Activated T-cell treated with anti-CD3 and anti-CD28 coated beads for 48 hours (primary cell): Measurements from ENCODE around the gene NTRK2.

Experiments used
- DNase-seq: peaks from one replicate; pipeline ENCODE4 v3.0.0-alpha.2; 2020; ENCODE audit warnings: low read depth

The NTRK2 gene

DNA sequence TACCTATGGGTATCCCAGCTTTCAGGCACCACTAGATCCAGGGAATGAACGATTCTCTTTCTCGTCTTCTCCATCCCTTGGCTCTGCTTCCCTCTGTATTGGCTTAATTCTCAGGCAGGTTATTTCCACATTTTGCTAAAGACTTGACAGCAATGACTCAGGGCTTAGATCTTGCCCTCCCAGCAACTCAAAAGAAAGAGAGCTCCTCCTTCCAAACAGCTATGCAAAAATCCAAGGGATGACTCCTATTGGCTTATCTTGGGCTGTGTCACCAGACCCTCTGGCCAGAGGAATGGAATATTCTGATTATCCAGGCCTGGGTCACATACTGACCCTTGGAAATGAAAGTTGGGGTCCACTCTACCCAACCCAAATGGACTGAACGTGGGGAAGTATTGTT lies 270.2 kb downstream of the NTRK2 start:
- no peak for DNase-seq

DNA sequence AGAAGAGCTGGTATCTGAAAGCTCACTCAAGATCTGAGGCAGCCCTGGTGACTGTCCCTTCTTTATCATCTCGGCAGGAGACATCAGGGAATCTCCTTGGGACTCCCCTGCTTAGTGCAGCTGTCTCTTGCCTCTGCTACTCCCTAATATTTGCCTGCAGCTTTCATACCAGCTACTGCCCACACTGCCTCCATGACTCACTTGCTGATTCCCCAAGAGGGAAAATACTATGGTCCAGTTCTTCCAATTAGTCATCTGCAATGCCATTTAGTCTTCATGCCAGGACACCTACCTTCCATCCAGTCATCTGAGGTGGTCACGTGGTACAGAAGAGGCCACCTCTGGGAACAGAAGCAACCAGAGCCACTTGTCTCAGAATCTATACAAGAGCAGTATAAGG lies 270.8 kb downstream of the NTRK2 start:
- DNase-seq = no peak

DNA sequence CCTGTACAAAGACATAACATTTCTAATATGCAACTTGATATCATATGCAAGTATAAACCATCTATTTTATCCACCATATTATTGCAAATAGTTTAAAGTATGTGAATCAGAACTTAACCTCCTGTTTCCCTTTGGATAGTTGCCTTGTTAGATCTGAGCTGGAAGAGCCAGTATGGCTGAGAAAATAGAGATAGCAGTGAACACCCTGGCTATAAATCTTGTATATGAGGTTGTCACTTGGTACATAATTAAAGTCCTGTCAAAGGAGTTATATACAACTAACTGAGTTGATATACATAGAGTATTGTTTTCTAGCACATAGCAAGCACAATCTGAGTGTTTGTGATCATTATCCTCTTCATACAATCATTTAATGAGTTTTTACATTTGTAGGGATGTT lies 272.3 kb downstream of the NTRK2 start:
- DNase-seq = no peak

DNA sequence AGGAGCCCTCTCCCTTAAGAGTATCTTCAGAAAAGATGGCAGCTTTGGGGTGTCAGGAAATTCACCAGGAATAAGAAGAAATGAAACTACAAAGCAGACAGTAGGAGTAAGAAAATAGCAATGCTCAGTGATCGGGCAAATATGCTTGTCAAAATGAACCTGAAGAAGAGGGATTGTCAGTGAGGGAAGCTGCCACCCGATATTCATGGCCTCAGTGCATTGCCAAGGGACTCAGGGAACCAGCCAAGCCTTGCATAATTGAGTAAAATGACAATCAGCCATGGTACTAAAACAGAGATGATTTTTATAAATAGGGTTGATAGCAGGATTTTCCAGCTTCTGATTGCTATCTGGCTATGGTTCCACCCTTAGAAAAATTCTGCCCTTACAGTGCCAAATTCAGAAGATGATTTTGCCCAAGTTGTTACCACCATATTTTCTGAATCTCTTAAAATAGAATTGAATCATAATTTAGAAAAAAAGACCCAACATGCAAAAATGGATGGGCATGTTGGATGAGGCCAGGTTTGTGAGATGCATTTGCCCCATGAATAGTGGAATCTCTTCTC lies 274.0 kb downstream of the NTRK2 start:
- no peak for DNase-seq

DNA sequence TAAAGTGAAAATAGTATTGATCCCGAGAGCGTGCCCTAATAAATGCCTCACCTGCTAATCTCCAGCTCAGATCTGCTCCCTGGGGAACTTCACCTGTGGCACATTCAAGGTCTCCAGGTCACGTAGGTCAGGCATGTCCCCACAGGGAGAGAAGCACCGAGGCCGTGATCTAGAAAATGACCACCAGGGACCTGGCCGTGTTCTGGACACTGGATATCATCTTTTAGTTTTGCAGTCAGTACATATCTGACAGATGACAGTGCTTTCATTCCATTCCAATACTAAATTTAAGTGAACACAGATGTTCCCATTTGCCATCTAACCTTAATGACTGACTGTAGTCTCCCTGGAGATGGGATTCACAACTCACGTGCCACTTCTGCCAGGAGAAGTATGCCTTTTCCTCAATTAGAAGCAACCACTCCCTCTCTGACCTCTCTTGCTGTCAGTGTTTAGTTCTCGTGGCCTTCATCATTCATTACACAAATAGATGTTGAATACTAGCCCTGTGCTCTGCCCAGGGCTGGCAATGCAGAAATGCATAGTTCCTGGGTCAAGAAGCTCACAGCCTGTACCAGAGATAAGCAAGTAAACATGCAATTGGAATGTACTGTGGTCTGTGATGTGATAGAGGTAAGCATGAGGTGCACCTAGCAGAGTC lies 276.5 kb downstream of the NTRK2 start:
- no peak for DNase-seq

DNA sequence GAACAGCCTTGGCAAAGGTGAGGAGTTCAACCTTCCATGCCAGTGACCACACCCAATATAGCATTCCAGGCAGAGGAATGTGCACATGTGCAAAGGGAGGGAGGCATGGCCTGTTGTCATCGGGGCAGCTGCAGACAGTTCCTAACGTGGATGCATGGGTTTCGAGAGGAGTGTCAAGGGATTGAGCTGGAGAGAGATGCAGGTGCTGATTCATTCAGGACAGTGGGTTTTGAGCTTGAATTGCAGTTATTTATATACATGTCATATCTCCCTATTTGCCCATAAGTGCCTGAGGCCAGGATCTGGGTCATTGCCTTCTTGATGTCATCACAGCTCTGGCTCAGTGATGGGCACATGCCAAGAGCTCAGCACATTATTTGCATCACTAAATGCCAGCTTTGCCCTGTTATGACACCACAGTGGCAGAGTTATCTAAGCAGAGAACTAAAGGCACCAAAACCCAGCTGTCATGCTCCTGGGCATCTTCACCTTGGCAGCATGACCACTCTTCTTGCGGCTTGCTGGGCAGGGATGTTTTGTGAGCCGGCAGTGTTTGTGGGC lies 278.0 kb downstream of the NTRK2 start:
- no peak for DNase-seq

DNA sequence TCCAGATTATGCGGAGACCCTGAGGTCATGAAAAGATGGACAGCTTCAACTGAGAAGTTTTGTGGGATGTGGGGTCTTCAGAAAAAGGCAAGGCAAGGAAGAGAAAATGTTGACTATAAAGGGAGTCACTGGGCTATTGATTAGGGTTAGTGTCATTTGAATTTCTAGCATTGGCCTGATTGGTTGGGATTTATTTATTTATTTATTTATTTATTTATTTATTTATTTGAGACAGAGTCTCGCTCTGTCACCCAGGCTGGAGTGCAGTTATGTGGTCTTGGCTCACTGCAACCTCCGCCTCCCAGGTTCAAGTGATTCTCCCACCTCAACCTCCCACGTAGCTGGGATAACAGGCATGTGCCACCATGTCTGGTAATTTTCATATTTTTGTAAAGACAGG lies 279.7 kb downstream of the NTRK2 start:
- DNase-seq = no peak

DNA sequence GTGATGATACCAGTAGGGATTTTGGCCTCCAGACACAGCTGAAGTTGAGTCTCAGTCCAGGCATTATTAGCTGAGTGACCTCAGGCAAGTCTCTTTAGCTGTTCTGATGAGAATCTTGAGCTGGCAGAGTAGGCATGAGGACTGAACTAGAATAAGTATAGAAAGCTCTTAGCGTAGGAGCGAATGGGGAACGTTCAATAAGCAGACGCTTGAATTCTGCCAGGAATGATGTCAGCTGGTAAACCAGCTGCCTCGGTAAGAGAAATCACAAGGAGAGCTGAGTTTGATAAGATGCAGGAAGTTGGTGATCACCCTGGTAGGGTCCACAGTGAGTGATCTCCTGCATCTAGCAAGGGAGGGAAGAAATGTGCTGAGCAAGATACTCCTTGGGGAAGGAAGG lies 280.4 kb downstream of the NTRK2 start:
- no peak for DNase-seq

DNA sequence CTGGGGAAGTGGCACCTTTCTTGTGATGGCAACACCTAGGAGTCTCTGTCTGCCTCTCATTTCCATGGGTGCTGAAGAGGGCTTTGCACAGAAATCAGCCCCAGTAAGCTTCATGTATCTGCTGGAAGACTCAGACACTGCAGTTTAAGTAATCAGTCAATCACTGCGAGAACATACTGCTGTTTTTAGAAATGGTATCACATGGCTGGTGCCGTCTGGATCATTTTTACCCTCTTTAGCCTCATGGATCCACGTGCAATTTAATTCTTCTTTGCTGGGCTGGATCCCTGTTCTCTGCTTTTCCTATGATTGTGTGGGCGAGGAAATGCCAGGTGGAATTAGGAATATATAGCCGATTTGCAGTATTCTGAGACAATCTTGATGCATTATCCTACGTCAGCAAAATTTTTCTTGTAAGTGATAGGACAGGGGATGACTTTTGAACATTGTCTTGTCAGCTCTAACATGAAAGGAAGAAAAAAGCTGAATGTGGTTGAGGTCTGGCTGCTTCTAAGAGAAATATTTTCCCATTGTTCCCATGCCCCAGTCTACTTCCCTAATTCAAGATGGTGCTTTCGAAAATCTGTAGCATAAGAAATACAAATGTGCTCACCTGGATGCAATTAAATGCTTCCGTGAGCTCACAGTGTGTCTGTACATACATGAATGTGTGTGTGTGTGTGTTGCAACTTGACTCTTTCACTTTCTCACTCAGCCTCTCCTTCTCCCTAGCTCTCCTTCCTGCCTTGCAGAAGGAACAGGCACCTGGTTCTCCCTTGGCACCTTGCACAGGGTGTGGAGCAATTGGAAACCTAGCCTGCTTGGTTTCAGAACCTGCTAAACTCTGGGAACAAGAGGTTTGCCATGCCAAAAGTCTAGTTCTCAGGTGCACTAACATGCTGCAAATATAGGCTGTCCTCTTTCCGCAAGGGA lies 281.6 kb downstream of the NTRK2 start:
- no peak for DNase-seq

DNA sequence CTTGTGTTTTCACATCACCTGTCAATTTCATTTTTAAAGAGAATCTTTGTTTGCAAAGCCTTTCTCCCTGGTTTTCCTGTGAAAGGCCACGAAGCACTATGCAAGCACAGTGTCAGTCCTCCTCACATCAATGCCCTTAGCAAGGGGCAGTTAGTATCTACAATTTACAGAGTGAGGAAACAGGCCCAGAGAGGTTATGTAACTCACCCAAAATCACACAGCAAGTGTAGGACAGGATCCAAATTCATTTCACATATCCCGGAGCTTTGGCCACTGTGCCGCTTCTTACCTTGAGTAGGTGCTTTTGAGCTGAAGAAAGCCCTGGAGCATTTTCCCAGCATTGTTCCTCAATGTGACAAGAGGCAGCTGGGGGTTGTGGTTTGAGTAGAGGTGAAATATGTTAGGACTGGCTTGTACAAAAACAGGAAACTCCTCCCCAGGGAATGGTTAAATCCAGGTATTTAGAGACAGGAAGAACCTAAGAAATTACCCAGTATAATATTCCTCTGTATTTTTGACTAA lies 283.8 kb downstream of the NTRK2 start:
- DNase-seq = no peak

DNA sequence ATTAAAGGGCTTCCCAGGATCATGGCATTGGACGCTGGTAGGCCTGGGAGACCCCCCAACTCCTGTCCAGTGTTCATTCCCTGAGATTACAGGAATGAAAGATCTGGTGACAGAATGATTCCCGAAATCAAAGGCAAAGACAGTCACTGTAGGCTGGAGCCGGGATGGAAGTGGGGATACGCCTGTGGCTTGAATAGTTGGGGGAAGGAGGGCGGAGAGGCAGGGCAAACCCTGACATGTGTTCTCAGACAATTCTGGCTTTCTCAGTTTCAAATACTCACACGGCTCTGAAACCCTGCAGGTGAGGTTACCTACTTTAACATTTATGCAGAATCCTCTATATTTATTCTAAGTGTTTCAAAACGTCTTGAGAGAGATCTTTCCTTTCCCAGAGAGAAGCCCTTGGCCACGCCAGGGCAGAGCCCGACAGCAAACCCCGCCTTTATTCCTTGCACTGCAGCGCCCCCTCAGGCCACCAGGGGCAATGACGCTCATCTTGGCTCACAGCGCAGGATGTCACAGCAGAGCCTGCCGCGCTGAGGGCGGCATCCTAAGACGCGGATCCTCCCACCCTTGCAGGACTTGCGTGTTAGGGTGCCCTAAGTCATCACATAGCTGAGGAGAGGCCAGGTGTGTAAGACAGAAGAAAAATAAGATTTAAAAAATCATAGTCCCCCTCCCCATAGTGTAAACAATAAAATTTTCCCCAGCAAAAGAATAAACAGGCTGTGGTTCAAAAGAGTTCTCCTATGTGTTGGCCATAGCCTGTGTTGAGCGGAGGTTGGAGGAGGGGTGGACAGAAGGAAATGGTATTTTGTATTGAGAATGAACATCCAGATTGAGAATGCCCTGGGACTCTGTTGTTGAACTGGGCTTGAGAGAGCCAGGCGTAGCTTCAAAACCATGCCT lies 284.5 kb downstream of the NTRK2 start:
- peak; percentile 59 for DNase-seq

DNA sequence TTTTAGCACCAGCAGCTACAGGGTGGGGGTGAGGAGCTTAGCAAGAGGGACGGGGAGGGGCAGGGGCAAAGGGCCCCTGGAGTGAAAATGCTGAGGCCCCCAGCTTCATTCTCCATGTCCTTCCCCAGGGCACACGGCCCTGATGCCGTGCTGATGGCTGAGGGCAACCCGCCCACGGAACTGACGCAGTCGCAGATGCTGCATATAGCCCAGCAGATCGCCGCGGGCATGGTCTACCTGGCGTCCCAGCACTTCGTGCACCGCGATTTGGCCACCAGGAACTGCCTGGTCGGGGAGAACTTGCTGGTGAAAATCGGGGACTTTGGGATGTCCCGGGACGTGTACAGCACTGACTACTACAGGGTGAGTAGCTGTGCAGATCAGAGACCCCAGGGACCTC lies 285.6 kb downstream of the NTRK2 start:
- no peak for DNase-seq

DNA sequence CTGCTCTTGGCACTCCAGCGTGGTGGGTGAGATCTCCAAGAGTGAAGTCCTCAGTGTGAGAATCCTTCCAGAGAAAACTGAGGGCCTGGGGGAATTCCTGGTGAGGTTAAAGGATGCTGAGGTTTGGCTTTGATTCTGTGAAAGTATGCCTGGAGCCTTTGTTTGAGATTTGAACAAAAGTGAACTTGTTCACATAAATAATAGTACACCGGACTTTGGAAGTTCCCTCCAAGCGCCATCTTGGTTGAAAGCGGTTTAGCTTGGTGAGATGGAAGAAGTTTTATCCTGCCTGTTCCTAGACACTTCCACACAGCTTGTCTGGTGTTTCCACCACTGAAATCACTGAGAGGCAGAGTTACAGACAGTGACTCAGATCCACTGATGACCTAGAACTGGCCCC lies 286.4 kb downstream of the NTRK2 start:
- DNase-seq = no peak

DNA sequence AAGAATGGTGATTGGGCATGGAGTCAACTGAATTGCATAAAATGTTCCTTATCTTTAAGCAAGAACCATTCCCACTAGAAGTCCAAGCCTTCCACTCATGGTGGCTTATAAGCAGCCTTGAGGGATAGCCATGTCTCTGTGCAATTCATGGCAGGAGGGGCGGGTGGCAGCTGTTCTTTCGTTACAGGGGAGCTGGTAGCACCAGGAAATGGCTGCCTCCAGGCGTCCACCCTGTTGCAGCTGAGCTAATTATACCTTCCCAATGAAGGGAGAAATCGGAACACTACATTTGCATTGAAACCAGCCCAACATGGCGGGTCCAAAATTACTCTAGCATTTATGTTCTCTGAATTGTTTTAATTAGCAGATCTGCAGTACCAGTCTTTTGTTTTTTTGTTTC lies 289.8 kb downstream of the NTRK2 start:
- DNase-seq = no peak

DNA sequence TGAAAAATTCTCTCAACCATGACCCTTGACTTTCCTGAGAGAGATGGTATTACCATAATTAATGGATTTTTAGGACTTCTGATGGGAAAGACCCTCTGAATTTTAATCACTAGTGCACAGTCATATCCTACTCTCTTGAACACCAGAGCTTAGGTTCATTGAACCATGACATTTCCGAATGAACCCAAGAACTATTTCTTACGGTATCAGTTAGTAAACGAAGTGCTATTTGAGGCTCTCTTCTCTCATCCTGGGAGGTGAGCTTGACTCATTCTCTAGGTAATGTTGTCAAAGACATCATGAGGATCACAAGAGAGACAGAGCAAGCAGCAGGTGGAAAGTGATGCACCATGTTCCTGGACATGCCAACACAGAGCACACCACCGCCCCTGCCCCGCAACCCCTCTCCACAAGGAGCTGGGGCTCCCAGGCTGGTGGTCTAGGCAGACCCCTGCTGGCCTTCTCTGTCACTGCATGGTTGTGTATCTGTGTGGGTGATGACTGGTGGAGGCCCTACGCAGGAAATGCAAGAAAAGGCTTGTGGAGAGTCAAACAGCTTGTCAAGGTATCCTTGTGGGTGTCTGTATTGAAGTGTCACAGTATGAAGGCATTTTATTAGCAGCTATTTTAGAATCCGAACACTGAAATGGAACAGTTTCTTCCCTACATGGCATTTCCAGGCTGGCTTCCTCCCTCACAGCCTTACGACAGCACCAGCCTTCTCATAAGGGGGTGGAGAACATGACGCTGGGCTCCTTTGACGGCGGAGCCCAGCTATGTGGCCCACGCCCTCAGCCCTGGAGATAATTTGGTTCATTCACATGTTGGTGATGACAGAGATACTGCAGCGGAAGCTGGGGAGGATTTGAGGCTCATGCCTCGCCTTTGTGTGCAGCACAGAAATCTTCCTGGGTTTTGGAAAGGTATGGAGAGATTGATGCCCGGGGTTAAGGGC lies 297.6 kb downstream of the NTRK2 start:
- no peak for DNase-seq

DNA sequence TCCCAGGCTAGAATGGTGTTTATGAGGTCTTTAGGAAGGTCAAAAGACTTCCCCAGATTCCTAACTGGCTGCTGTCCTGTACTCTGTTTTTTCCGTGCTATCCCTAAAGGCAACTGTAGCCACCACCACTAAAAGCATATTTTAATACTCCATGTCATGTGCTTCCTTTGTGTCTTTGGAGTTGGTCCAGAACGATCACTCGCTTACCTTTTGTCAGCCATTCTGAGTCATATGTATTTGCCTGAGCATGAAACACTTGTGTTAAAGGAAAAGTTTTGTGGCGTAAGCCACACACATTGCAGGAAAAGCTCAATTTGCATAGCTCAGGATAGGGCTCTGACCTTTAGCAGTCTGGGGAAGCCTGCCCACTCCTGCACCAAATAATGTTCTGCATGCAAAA lies 299.6 kb downstream of the NTRK2 start:
- DNase-seq = no peak

DNA sequence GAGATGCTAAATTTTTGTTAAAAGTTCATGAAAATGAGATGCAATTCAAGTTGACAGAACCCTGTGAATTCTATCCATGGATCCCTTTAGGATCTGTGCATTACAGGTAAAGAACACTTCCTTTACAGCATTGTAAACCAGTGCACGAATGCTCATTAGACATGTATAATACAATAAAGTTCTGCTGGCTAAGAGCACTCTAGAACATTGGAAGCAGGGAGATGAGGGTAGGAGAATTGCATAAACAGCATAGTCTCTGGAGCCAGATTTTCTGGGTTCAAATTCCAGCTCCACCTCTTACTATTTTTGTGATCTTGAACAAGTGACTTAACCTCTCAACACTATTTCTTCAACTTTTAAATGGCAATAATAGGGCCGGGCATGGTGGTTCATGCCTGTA lies 300.2 kb downstream of the NTRK2 start:
- no peak for DNase-seq

DNA sequence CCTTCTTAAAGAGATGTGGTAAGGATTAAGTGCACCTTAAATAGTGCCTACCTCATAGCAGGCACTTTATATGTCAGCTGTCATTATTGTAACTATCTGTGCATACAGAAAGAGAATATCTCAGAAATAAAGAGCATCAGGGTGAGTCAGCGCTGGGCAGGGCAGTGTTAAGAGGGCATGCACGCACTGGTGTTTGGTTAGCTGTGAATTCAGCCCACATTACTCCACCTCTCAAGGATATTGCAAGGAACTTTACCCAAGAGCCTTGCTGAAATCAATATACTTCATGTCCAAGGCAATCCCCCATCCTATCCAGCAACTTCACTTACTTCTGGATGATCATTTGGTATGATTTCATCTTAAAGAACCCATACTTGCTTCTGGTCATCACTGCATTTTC lies 300.9 kb downstream of the NTRK2 start:
- DNase-seq = no peak

DNA sequence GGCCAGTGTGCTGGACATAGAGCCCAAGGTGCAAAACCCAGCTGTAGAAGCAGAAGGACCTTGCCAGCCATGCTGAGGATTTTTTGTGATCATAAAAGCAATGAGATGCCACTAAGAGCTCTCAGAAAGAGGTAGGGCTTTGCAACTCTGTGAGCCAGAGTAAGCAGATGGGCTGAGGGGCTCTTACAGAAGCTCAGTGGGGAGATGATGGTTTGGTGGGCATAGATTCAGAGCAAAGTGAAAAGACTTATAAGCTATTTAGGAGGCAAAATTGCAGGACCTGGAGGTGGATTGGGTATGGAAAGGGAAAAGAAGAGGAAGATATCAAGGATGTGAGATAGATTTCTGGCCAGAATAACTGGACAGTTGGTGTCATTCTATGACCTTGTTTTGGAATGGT lies 302.0 kb downstream of the NTRK2 start:
- DNase-seq = no peak

DNA sequence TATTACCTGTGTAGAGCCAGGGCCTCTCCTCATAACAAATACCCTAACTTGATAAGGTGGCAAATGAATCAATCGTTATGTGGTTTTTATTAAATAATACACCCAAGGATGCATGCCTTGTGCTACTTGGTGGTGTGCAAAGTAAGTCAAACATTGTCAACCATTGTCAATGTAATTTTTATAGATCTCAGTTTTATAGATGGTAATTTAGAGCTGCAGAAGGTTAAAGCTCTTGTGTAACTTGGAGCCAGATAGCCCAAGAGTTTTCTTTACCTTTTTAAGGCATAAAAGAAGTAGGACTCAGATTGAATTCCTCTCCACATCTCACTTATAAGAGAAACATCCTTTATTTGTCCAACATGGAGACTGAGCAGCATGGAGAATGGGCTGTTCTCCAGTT lies 304.7 kb downstream of the NTRK2 start:
- no peak for DNase-seq

DNA sequence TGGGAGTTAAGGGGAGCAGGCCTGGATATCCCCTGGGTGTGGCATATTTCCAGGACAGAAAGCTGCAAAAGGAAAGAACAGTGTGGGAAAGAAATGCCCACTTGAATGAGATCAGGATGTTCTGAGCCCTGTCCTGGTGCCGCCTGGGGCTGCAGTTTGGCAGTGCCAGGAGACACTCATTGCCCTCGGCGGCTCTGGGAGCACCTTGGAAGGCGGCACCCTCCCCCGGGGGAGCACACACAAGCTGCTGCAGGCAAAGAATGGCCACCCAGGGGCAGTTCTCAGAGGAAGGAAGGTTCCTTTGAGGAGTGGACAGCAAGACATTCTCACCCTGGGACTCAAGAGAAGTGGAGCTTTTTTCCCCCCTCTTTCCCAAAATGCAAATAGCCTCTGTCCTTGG lies 305.3 kb downstream of the NTRK2 start:
- DNase-seq = no peak
